ENCODE measurements around the gene CHMP4B.

CHMP4B gene

DNA sequence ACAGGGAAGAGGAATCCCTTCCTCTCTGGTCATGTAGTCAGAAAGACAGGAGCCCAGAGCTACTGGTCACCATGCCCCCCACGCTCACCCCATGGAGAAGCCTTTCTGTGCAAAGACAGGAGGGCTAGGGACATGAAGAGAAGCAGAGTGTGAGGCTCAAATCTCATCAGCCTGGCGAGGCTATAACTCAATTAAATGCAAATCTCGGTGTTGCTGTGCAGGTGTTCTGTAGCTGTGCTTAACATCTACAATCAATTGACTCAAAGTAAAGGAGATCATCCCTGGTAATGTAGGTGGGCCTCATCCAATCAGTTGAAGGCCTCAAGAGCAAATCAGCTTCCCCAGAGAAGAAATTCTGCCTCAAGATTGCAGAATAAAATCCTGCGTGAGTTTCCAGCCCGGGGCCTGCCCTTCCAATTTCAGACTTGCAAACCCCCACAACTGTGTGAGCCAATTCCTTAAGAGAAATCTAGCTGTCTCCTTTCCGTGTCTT, 64.4 kb downstream of the CHMP4B start:
- H3K4me3 ChIP-seq = no peak overlapping the region
- no peak overlapping the region for H3K27ac ChIP-seq
- no peak for DNase-seq (ENCODE audit: low spot score)
- TF ChIP-seq, protein P1, sequence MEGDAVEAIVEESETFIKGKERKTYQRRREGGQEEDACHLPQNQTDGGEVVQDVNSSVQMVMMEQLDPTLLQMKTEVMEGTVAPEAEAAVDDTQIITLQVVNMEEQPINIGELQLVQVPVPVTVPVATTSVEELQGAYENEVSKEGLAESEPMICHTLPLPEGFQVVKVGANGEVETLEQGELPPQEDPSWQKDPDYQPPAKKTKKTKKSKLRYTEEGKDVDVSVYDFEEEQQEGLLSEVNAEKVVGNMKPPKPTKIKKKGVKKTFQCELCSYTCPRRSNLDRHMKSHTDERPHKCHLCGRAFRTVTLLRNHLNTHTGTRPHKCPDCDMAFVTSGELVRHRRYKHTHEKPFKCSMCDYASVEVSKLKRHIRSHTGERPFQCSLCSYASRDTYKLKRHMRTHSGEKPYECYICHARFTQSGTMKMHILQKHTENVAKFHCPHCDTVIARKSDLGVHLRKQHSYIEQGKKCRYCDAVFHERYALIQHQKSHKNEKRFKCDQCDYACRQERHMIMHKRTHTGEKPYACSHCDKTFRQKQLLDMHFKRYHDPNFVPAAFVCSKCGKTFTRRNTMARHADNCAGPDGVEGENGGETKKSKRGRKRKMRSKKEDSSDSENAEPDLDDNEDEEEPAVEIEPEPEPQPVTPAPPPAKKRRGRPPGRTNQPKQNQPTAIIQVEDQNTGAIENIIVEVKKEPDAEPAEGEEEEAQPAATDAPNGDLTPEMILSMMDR (IDR thresholded peaks at IDR 0.05) = no peak

DNA sequence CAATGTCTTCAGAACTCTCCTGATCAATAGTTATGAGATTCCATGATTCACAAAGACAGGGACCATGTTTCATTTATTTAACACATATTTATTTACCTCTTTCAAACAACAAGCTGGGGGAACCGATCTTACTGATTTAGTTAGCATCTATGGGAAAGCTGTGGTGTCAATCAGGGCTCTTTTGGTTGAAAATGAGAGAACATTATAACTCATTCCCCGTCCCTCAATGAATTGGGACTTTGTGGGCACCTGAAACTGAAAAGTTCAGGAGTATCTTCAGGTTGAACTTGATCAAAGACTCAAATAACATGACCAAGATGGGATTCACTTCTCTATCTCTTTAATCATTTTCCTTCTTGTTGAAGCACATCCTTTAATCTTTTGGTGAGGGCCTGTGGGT, 67.4 kb downstream of the CHMP4B start:
- H3K27ac ChIP-seq = no peak overlapping the region
- TF ChIP-seq, protein P1 (IDR thresholded peaks at IDR 0.05) = no peak
- no peak overlapping the region for H3K4me3 ChIP-seq
- DNase-seq (ENCODE audit: low spot score) = no peak

DNA sequence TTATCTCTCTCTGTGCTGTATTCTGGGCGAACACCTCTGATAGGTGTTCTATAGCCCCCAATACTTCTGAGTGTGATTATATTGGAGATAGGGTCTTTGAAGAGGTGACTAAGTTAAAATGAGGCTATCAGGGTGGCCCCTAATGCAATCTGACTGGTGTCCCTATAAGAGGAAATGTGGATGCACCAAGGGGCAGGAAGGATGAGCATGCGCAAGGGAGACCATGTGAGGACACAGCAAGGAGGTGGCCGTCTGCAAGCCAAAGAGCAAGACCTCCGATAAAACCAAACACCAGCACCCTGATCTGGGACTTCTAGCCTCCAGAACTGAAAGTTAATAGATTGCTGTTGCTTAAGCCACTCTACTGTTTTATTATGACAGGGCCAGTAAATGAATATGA, 69.2 kb downstream of the CHMP4B start:
- TF ChIP-seq, protein P1 (IDR thresholded peaks at IDR 0.05) = no peak
- Histone ChIP-seq H3K4me3 (no peak overlapping the region), H3K27ac (no peak overlapping the region)
- no peak for DNase-seq (ENCODE audit: low spot score)

DNA sequence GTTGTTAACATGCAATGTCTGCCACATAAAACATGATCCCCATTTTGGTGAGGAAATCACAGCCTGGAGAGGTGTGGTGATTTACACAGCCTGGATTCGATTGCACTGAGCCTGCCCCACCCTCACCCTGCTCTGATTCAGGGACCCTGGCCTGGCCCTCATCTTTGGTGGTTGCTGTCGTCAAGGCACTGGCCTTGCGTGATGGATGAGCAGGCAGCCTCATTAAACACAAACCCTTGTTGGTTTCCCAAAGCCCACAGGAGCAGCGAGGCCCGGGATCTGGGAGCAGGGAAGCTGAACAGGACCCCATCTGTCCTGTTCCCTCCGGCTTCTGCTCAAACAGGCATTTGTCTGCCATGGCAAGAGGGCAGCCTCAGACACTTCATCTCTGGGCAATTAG, 70.8 kb downstream of the CHMP4B start:
- TF ChIP-seq, protein P1 (IDR thresholded peaks at IDR 0.05) = no peak
- H3K4me3 ChIP-seq = no peak overlapping the region
- DNase-seq (ENCODE audit: low spot score) = no peak
- no peak overlapping the region for H3K27ac ChIP-seq

DNA sequence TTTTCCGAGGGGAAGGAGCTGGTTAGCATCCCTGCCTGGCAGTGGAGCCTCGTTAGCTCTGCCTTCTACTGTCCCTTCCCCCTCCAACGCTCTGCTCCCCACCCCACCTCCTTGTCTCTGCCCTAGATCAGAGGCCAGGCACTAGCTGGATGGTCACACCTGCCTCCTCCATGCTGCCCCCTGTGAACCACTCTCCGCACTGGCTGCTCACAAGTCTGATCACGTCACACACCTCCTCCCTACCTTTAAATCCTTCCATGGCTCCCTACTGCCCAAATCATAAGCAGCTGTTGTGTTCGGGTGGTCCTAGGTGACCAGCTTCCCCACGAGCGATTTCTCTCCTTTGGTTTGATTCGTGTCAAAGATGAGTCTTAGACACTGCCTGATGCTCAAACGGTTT, 71.3 kb downstream of the CHMP4B start:
- Histone ChIP-seq H3K27ac (no peak overlapping the region), H3K4me3 (no peak overlapping the region)
- DNase-seq (ENCODE audit: low spot score) = no peak
- TF ChIP-seq, protein P1 (IDR thresholded peaks at IDR 0.05) = no peak

DNA sequence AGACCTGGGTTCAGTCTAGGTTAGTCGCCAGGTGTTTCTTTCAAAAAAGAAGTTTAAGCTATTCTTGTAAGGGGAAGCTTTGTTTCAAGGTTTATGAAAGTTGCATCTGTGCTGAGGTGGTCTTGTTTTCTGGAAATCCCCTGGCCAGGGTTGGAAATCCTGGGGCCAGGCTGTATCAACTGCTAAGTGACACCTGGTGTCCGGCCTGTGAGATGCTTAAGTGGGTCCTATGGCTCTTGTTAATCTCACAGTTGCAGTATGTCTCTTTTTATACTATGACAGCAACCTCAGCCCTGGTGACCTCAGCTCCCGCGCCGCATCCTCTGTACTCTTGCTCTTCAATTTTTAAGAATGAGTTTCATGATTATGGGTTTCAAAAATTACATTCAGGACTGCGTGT, 72.0 kb downstream of the CHMP4B start:
- TF ChIP-seq, protein P1 (IDR thresholded peaks at IDR 0.05) = no peak
- H3K27ac ChIP-seq = no peak overlapping the region
- no peak overlapping the region for H3K4me3 ChIP-seq
- DNase-seq (ENCODE audit: low spot score) = no peak

DNA sequence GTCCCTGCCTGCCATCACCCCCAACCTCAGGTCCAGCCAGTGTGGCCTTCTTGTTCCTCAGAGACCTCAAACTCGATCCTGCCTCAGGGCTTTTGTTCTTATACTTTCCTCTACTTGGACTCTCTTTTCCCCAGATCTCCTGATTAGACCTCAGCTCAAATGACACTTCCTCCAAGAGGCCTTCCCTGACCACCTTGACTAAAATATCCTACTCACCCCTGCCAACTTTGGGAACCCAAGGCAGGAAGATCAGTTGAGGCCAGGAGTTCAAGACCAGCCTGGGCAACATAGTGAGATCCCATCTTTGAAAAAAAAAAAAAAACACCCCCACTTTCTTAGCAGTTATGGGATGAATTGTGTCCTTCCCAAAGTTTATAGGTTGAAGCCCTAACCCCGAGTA, 73.5 kb downstream of the CHMP4B start:
- TF ChIP-seq, protein P1 (IDR thresholded peaks at IDR 0.05) = no peak
- DNase-seq (ENCODE audit: low spot score) = no peak
- Histone ChIP-seq H3K27ac (no peak overlapping the region), H3K4me3 (no peak overlapping the region)
